Left ventricle myocardium inferior (tissue), 1 donor: ENCODE measurements around the gene PARD3B. TPM values are rescaled to one million over a fixed set of nuclear protein-coding genes. Genes with fewer than 3 reads are reported as not detected.

Source experiments
- DNase-seq: peaks from one replicate; pipeline ENCODE4 v3.0.0-alpha.2; 2020
- H3K27ac ChIP-seq: fragments of 200-600 bp; replicated peaks from 2 replicates; pipeline ENCODE4 v1.8.0; 2021
- H3K27me3 ChIP-seq: fragments of 200-600 bp; 2 replicates; pipeline ENCODE4 v1.8.0; 2021; ENCODE audit warnings: low read depth
- H3K36me3 ChIP-seq: fragments of 200-600 bp; 2 replicates; pipeline ENCODE4 v1.8.0; 2021
- H3K4me1 ChIP-seq: fragments of 200-600 bp; 2 replicates; pipeline ENCODE4 v1.8.0; 2021
- H3K4me3 ChIP-seq: fragments of 200-600 bp; 2 replicates; pipeline ENCODE4 v1.8.0; 2021; ENCODE audit warnings: mild to moderate bottlenecking, moderate library complexity
- H3K9me3 ChIP-seq: fragments of 200-600 bp; replicated peaks from 2 replicates; pipeline ENCODE4 v1.8.0; 2021
- intact Hi-C: fragments of 100-400 bp; cut with micrococcal nuclease; formaldehyde crosslinking; loops from one replicate; pipeline ENCODE4 v1.11.0; 2022
- total RNA-seq: library from RNA; stranded (reverse); fragmentation: NEBNext Ultra II Directional; extraction: Animal tissue kit (Norgen Biotek cat#: 25700); gene quantifications from one replicate; pipeline ENCODE4 v1.2.1, GENCODE V29; 2021
- TF ChIP-seq, protein P1 (sequence below): fragments of 200-600 bp; IDR thresholded peaks from 2 replicates; pipeline ENCODE4 v1.8.0; 2021; ENCODE audit warnings: antibody characterized with exemption, mild to moderate bottlenecking, borderline replicate concordance
- donor health status: DM: no; HTN: yes; CAD: no; lungs with severe emphysema.

Gene PARD3B
- total RNA-seq, 1 donor from 2014 or later, result 9.1 TPM

DNA sequence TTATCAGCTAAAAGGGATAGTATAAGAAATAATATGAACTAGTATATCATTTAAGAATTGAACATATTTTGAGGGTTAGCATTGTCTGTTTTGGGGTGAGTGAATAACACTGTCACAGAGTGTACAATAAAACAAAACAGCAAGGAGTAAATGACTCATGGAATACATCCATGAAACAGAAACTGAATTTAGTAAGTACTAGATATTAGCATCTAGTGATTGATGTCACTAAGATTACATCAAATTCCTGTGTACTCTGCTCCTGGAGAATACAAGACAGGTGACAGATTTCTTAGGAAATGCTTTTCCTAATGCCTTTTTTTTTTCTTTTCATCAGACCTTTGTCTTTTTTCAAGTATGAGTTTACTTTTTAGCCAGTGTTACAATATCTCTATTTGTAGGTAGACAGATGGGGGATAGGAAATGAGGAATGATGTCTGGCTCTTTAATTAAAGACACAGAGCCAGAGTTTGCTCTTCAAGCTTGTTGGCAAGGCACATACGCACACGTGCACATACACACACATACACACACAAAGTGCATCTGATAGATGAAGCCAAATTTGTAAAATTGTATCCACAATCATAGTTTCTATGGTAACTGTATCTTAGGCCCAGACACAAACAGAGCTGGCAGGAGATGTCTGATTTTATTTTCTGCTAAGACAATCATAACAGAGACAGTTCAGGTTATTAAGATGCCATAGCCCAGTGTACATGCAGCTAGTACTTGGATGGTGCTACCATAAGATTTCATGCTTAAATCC, 998.8 kb downstream of the PARD3B start:
- Histone ChIP-seq H3K27me3 (no peaks in the 10 kb centered on the region), H3K27ac (no peak overlapping the region), H3K4me3 (no peak overlapping the region), H3K9me3 (no peaks in the 10 kb centered on the region), H3K36me3 (no peaks in the 10 kb centered on the region), H3K4me1 (peaks cover 20% of the 10 kb centered on the region)
- no peak for DNase-seq
- intact Hi-C loops, result no loop called here
- TF ChIP-seq, protein P1, sequence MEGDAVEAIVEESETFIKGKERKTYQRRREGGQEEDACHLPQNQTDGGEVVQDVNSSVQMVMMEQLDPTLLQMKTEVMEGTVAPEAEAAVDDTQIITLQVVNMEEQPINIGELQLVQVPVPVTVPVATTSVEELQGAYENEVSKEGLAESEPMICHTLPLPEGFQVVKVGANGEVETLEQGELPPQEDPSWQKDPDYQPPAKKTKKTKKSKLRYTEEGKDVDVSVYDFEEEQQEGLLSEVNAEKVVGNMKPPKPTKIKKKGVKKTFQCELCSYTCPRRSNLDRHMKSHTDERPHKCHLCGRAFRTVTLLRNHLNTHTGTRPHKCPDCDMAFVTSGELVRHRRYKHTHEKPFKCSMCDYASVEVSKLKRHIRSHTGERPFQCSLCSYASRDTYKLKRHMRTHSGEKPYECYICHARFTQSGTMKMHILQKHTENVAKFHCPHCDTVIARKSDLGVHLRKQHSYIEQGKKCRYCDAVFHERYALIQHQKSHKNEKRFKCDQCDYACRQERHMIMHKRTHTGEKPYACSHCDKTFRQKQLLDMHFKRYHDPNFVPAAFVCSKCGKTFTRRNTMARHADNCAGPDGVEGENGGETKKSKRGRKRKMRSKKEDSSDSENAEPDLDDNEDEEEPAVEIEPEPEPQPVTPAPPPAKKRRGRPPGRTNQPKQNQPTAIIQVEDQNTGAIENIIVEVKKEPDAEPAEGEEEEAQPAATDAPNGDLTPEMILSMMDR, result no peak

DNA sequence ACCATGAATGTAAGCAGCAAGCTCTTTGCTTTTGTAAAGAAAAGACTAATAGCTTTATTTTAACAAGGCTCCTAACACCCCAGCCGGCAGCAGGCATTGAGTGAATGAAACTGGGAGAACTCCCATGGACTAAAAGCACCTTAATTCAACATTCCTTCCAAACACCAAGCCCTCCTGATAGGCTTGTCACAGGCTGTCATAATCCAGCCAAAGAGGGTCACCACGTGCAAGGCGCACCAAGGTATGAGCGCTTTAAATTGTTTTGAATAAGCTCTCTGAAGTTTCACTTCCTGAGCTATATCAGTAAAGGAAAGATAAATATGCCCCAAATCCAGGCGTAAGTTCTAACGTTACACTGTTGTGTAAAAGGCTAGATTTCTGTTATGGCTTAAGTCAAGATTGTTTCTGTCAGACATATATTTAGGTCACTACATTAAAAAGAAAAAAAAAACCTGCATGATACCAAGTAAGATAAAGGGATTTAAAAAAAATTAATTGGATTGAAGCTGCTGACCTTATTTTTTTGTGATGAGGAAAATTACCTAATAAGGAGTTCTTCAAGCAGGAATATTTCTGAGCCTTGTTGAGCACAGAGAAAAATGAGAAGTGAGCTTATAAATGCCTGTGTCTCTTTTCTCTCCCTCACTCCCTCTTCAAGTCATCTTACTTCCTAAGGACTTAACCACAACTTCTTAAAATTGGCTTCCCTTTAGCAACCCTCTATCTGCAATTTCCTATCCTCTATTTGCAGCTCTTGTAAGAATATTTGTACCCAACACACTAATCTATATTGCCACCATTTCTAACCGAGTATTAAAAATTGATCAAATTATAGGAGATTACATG, 1000.9 kb downstream of the PARD3B start:
- H3K27ac ChIP-seq, result no peak overlapping the region
- H3K27me3 ChIP-seq, result no peaks in the 10 kb centered on the region
- H3K4me1 ChIP-seq, result peaks cover 13% of the 10 kb centered on the region
- intact Hi-C loops, result no loop called here
- no peaks in the 10 kb centered on the region for H3K9me3 ChIP-seq
- no peak for DNase-seq
- H3K4me3 ChIP-seq, result no peak overlapping the region
- TF ChIP-seq, protein P1, result no peak
- no peaks in the 10 kb centered on the region for H3K36me3 ChIP-seq

DNA sequence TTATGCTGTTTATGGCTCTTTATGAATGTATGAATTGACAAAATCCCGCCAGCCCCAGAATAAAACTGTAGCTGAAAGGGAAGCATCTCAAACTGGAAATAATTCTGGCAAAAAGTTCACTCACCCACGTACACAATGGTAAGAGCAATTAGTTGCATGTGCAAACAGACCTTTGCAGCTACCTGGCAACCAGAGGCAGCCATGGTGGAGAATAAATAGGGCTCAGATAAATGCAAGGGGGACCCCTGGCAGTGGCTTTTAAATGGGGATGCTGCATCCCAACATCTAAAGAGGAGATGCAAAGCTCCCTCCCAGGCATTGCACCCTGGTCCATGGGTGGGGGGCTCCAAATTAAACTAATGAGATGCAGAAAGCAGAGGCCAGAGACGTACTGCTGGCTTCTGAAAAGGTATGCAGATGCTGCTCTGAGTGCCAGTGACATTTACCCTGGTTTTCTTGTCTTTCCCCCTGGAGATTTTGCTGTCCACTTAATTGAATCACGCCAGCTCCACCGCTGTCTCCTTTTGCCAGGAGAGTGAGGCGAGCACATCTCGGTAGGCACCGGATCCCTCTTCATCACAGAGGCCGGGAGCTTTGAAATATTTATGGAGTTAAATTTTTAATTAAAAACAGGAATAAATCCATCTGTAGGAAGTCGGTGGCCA, 1010.4 kb downstream of the PARD3B start:
- H3K27me3 ChIP-seq, result no peaks in the 10 kb centered on the region
- TF ChIP-seq, protein P1, result no peak
- intact Hi-C loops, result no loop called here
- no peak for DNase-seq
- H3K4me3 ChIP-seq, result no peak overlapping the region
- H3K4me1 ChIP-seq, result no peaks in the 10 kb centered on the region
- no peaks in the 10 kb centered on the region for H3K36me3 ChIP-seq
- H3K27ac ChIP-seq, result no peak overlapping the region
- H3K9me3 ChIP-seq, result no peaks in the 10 kb centered on the region

DNA sequence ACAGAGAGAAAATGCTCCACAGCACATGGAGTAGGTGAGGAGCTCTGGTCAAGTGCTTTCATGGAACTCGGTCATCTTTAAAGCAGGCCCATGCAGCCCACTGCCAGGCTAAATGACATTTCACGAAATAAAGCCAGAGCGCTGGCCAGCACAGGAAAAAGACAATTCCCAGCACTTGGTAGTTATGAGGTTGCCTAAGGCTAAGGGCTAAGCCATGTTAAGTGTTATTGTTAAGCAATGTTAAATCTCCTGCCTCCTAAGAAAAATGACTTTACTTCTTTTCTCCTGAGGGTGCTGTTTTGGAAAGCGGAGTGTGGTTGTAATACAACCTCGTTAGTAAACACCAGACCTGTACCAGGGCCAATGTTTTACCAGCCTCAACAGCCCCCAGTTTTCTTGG, 1011.1 kb downstream of the PARD3B start:
- no peaks in the 10 kb centered on the region for H3K4me1 ChIP-seq
- H3K4me3 ChIP-seq, result no peak overlapping the region
- no peaks in the 10 kb centered on the region for H3K27me3 ChIP-seq
- H3K9me3 ChIP-seq, result no peaks in the 10 kb centered on the region
- H3K36me3 ChIP-seq, result no peaks in the 10 kb centered on the region
- DNase-seq, result no peak
- intact Hi-C loops, result no loop called here
- no peak overlapping the region for H3K27ac ChIP-seq
- TF ChIP-seq, protein P1, result no peak

DNA sequence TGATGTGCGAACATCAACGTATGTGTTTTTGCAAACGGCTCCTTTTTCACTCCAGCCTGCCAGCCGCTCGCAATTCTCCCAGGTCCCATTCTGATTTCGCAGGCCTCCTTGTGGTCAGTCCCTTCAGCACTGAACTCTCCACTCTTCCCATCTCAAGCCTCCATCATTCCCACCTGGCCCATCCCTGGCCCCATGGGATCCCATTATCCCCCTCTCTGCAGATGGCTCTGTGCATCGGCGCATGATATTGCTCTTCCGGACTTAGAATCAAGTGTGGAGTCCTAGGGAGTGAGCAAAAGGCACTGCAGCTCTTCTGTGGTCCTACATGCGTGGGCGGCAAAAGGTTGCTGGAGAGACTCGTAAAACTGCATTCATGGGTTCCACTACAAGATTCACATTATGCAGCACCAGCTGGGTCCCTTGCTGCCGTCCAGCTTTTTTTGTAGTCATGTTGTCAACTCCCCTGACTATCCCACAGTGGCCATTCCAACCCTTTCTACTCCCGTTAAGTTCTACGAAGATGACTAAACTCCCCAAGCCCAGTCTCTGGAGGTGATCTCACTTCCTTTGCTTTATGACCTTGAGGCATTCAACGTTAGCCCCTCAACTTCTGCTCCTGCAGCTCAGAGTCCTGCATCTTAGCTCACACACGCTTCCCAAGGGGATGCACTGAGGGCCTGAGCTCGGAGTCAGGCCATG, 1011.7 kb downstream of the PARD3B start:
- DNase-seq, result no peak
- H3K27me3 ChIP-seq, result no peaks in the 10 kb centered on the region
- intact Hi-C loops, result no loop called here
- no peaks in the 10 kb centered on the region for H3K36me3 ChIP-seq
- TF ChIP-seq, protein P1, result no peak
- H3K27ac ChIP-seq, result no peak overlapping the region
- no peaks in the 10 kb centered on the region for H3K4me1 ChIP-seq
- no peak overlapping the region for H3K4me3 ChIP-seq
- no peaks in the 10 kb centered on the region for H3K9me3 ChIP-seq
